ENCODE data around the gene RTP4. TPM values are rescaled to one million over a fixed set of nuclear protein-coding genes. Genes with fewer than 3 reads are reported as not detected.

The RTP4 gene
- total and polyA plus RNA-seq, 7 donors = 5.7 to 11.2 (median 7.8) TPM

DNA sequence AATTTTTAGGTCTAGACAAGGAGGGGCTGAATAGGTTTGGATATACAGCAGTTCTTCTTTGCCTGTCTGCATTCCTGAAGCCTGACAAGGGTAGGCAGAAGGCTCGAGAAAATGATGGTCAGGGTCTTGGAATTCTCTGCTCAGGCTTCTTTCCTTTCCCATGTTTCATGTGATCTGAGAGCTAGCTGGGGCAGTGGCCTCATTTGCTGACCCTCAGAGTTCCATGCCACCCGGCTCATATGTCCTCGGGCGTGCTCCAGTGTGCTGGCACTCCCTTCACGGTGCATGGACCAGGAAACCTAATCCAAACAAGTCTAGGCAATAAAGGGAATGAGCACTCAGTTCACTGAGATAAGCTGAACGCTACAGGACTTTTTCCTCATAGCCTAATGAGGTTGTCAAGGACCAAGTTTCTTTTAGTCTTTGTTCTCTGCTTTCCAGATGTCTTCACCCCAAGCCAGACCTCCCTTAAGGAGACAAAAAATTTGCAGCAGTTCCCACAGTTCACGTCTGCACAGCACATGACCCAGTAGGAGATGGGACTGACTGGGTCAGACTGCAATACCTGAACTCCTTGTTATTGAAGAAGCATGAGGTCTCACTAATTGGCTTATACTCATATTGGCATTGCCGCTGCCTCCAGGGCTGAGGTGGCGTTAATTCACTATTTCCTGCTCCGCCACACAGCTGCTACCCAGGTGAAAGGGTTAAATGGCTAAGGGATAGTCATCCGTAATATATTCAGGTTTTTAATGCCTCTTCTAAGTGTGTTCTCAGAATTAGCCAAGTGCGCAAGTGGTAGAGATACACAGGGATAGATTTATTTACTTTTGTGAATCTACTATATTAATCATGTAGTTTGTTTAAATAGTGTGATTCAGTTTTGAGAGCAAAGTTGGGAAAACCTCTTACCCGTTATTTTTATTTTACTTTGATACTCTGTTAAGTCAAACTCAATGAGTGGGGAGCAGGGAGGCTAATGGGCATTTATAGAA, 15.3 kb upstream of the RTP4 start:
- no peaks in the 10 kb centered on the region for H3K36me3 ChIP-seq
- H3K27ac ChIP-seq = no peak overlapping the region
- no peak for DNase-seq
- H3K27me3 ChIP-seq = no peaks in the 10 kb centered on the region
- no peaks in the 10 kb centered on the region for H3K9me3 ChIP-seq
- WGBS, 2 donors = 31 to 60% methylated on average over 13 of the region's 13 CpGs
- H3K4me3 ChIP-seq = no peak overlapping the region
- no peak for TF ChIP-seq POLR2A (IDR thresholded peaks at IDR 0.05)
- no peak for TF ChIP-seq POLR2AphosphoS5 (IDR thresholded peaks at IDR 0.05)
- no peak for TF ChIP-seq EP300 (IDR thresholded peaks at IDR 0.05)
- TF ChIP-seq, protein P1, sequence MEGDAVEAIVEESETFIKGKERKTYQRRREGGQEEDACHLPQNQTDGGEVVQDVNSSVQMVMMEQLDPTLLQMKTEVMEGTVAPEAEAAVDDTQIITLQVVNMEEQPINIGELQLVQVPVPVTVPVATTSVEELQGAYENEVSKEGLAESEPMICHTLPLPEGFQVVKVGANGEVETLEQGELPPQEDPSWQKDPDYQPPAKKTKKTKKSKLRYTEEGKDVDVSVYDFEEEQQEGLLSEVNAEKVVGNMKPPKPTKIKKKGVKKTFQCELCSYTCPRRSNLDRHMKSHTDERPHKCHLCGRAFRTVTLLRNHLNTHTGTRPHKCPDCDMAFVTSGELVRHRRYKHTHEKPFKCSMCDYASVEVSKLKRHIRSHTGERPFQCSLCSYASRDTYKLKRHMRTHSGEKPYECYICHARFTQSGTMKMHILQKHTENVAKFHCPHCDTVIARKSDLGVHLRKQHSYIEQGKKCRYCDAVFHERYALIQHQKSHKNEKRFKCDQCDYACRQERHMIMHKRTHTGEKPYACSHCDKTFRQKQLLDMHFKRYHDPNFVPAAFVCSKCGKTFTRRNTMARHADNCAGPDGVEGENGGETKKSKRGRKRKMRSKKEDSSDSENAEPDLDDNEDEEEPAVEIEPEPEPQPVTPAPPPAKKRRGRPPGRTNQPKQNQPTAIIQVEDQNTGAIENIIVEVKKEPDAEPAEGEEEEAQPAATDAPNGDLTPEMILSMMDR (IDR thresholded peaks at IDR 0.05) = no peak
- intact Hi-C loops (cut with DNase I) = no loop called here
- H3K4me1 ChIP-seq = no peaks in the 10 kb centered on the region

DNA sequence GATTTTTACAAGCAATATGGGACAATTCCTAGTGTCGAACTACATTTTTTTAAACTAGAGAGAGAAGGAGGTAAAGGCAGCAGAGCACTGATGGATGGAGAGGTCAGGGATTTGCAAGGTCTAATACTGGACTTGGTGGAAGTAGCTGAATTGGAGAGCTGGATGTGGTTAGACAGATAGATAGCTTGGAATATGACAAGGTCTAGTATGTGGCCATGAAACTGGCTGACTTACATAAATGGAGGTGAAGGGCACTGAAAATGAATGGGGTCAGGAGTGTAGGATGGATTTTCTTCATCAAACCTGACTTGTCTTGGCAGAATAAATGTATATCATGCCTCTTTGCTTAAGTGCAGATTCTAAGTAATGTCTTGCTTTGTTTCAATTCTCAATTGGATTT, 10.1 kb upstream of the RTP4 start:
- TF ChIP-seq POLR2A (IDR thresholded peaks at IDR 0.05) (no peak), POLR2AphosphoS5 (IDR thresholded peaks at IDR 0.05) (no peak), EP300 (IDR thresholded peaks at IDR 0.05) (no peak)
- TF ChIP-seq, protein P1 (IDR thresholded peaks at IDR 0.05) = no peak
- 93 to 96% methylated on average over 1 of the region's 1 CpG for WGBS, 2 donors
- DNase-seq = no peak
- Histone ChIP-seq H3K9me3 (no peaks in the 10 kb centered on the region), H3K36me3 (no peaks in the 10 kb centered on the region), H3K4me3 (no peak overlapping the region), H3K27me3 (no peaks in the 10 kb centered on the region), H3K27ac (no peak overlapping the region), H3K4me1 (no peaks in the 10 kb centered on the region)
- intact Hi-C loops (cut with DNase I) = no loop called here

DNA sequence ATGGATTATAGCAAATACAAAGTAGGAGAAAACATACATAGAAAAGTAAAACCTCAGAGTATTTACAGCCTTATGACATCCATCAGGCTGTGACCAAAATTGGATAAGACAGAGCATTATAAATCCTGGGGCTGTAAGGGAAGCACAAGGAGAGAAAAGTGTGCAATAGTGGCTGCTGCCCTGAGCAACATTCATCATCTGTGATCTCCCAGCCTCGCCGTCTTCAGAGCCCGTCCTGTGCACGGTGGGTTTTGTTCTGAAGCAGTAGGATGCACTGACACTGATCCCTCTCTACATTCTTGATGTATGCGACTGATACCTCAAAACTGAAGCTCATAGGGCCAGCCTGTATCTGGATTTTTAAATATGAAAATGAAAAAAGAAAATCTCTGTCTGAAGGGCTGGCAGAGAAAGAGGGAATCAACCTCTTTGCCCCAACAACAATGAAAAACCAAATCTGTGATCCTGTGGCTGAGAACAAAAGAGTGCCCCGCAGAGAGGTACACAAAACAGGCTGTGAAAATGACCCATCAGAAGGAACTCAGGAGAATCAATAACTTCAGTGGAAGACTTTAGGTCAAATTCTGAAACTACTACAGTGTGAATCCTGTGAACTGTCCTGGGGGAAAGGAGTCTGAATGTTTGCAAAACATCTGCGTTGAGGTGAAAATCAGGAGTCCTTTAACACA, 8.2 kb upstream of the RTP4 start:
- intact Hi-C loops (cut with DNase I) = no loop called here
- H3K36me3 ChIP-seq = no peaks in the 10 kb centered on the region
- H3K9me3 ChIP-seq = no peaks in the 10 kb centered on the region
- WGBS, 2 donors = 78 to 84% methylated on average over 7 of the region's 7 CpGs
- no peak overlapping the region for H3K27ac ChIP-seq
- H3K27me3 ChIP-seq = no peaks in the 10 kb centered on the region
- DNase-seq = no peak
- TF ChIP-seq POLR2A (IDR thresholded peaks at IDR 0.05) = no peak
- TF ChIP-seq EP300 (IDR thresholded peaks at IDR 0.05) = no peak
- TF ChIP-seq POLR2AphosphoS5 (IDR thresholded peaks at IDR 0.05) = no peak
- TF ChIP-seq, protein P1 (IDR thresholded peaks at IDR 0.05) = no peak
- H3K4me1 ChIP-seq = no peaks in the 10 kb centered on the region
- no peak overlapping the region for H3K4me3 ChIP-seq

DNA sequence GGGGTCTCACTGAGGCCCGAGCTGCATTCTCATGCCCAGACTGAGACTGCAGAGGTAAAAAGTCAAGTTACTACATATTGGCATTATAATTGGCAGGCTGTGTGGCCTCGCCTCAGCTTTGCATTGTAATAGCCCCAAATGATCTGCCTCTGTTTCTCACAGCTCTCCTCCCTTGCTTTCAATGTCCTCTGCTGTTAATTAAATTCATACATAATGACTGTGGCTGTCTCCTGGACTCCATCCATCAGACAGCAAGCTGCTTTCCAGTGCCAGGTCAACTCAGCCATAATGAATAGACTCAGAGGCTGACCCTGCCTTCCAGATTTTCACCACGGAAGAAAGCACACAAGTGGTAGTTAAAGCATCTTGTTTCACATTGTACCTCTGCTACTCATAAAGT, 7.6 kb upstream of the RTP4 start:
- Histone ChIP-seq H3K27me3 (no peaks in the 10 kb centered on the region), H3K4me3 (no peak overlapping the region), H3K36me3 (no peaks in the 10 kb centered on the region), H3K4me1 (no peaks in the 10 kb centered on the region), H3K9me3 (no peaks in the 10 kb centered on the region), H3K27ac (no peak overlapping the region)
- intact Hi-C loops (cut with DNase I) = no loop called here
- WGBS, 2 donors = 71 to 75% methylated on average over 3 of the region's 3 CpGs
- no peak for DNase-seq
- no peak for TF ChIP-seq EP300 (IDR thresholded peaks at IDR 0.05)
- TF ChIP-seq, protein P1 (IDR thresholded peaks at IDR 0.05) = no peak
- no peak for TF ChIP-seq POLR2A (IDR thresholded peaks at IDR 0.05)
- TF ChIP-seq POLR2AphosphoS5 (IDR thresholded peaks at IDR 0.05) = no peak

Measured in sigmoid colon (tissue), 7 donors.